ENCODE data around the gene SKAP2.

SKAP2 gene

GRCh38 chr7:26659121-26659520, 205.3 kb downstream of the SKAP2 start:
- no peak for DNase-seq

- no peak for DNase-seq
Measured at GRCh38 chr7:26658389-26659084, 205.9 kb downstream of the SKAP2 start.

- no peak for DNase-seq
Measured at GRCh38 chr7:26657686-26658388, 206.6 kb downstream of the SKAP2 start.

GRCh38 chr7:26657206-26657641, 207.2 kb downstream of the SKAP2 start:
- DNase-seq: no peak

- DNase-seq: no peak
Measured at GRCh38 chr7:26656735-26657134, 207.7 kb downstream of the SKAP2 start.

GRCh38 chr7:26655781-26656180, 208.6 kb downstream of the SKAP2 start:
- no peak for DNase-seq

GRCh38 chr7:26653430-26654399, 210.7 kb downstream of the SKAP2 start:
- DNase-seq: no peak

GRCh38 chr7:26652401-26653100, 211.8 kb downstream of the SKAP2 start:
- DNase-seq: no peak

- DNase-seq: no peak
Measured at GRCh38 chr7:26650103-26650502, 214.3 kb downstream of the SKAP2 start.

GRCh38 chr7:26649388-26649787, 215.0 kb downstream of the SKAP2 start:
- DNase-seq: no peak

- DNase-seq: no peak
Measured at GRCh38 chr7:26648554-26648953, 215.8 kb downstream of the SKAP2 start.

GRCh38 chr7:26646336-26647048, 217.9 kb downstream of the SKAP2 start:
- DNase-seq: no peak

- peak; percentile 76 to 78 for DNase-seq
Measured at GRCh38 chr7:26645121-26645520, 219.3 kb downstream of the SKAP2 start.

- DNase-seq: no peak
Measured at GRCh38 chr7:26642416-26642815, 222.0 kb downstream of the SKAP2 start.

GRCh38 chr7:26639695-26640094, 224.7 kb downstream of the SKAP2 start:
- DNase-seq: no peak

GRCh38 chr7:26639111-26639510, 225.3 kb downstream of the SKAP2 start:
- DNase-seq: no peak

GRCh38 chr7:26638140-26638539, 226.2 kb downstream of the SKAP2 start:
- no peak for DNase-seq

- no peak for DNase-seq
Measured at GRCh38 chr7:26637610-26638009, 226.8 kb downstream of the SKAP2 start.

GRCh38 chr7:26636808-26637207, 227.6 kb downstream of the SKAP2 start:
- DNase-seq: no peak

GRCh38 chr7:26633557-26633956, 230.8 kb downstream of the SKAP2 start:
- no peak for DNase-seq

GRCh38 chr7:26631601-26632000, 232.8 kb downstream of the SKAP2 start:
- DNase-seq: no peak

Measured in Kasumi-1 (cell line).